ENCODE measurements around the gene SEZ6L.

SEZ6L gene

DNA sequence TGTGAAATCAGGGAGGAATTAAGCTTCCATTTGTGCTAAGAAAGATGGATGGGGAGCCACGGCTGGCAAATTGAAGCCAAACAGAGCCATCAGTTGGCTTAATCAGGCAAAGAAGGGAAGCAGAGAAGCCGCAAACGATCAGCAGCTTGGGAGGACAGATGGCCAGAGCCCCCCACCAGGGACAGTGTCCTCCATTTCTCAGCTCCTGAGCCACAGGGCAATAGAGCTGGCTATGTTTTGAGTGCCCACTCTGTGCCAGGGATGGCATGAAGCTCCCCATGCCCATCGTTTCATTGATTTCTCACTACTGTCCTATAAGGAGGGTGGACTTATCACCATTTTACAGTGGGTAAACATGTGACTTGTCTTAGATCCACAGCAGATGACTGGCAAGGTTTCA is 133.5 kb downstream of the SEZ6L start:
- no peak for DNase-seq (ENCODE audit: low spot score)

DNA sequence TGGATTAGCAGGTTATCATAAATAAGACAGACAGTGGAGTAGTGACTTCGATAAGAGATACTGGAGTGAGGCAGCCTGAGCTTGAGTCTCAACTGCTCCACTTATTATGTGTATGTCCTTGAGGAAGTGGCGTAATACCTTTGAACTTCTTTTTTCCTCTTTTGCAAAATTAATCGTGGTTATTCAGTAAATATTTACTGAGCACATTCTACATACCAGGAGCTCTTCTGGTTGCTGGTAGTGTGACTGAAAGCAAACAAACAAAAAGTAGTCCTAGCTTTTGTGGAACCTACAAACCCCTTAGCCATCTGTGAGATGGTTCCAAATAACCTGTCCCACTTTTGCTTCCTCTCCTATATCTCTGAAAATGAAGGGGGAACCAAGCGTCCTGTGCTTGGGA is 134.2 kb downstream of the SEZ6L start:
- no peak for DNase-seq (ENCODE audit: low spot score)

DNA sequence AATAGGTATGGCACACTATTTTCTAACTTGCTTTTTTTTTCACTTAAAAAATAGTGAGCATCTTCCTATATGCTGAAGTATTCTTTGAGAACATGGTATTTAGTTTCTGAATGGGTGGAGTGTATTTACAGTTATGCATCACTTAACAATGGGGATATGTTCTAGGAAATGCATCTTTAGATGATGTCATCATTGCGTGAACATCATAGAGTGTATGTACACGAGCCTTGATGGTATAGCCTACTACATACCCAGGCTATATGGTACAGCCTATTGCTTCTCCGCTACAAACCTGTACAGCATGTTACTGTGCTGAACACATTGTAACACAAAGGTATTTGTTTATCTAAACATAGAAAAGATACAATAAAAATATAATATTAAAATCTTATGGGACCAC is 135.5 kb downstream of the SEZ6L start:
- no peak for DNase-seq (ENCODE audit: low spot score)

GRCh38 chr22:26308467-26308866 is 139.2 kb downstream of the SEZ6L start:
- DNase-seq (ENCODE audit: low spot score): no peak

DNA sequence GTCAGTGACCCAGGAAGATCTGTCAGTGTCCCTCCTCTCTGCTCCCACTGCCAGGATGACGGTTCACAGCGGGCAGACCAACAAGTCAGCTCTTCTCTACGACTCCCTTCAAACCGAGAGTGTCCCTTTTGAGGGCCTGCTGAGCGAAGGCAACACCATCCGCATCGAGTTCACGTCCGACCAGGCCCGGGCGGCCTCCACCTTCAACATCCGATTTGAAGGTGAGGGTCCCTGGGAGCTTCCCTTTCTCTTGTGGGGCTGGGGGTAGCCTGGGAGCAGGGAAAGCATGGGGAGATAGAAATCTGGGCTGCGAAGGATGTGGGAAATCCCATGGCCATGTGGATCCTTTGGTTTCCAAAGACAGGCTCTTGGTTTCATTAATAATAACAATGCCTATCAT is 141.4 kb downstream of the SEZ6L start:
- DNase-seq (ENCODE audit: low spot score): no peak

- DNase-seq (ENCODE audit: low spot score): no peak
Measured at GRCh38 chr22:26313291-26313690, 144.0 kb downstream of the SEZ6L start.

DNA sequence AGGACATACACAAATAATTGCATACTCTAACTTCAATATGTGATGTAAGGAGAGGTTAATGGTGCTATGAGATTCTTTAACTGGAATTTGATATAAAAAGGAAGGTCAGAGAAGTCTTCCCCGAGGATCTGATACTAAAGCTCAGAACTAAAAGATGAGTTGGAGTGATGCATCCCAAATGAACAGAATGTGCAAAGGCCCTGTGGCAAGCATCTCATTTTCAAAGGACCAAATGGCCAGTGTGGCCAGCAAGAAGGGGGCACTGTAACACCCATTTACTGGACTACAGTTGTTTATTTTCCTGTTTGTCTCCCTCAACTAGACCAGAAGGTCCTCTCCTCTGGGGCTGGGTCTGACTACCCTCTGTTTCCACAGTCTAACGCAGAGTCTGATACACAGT is 144.9 kb downstream of the SEZ6L start:
- no peak for DNase-seq (ENCODE audit: low spot score)

DNA sequence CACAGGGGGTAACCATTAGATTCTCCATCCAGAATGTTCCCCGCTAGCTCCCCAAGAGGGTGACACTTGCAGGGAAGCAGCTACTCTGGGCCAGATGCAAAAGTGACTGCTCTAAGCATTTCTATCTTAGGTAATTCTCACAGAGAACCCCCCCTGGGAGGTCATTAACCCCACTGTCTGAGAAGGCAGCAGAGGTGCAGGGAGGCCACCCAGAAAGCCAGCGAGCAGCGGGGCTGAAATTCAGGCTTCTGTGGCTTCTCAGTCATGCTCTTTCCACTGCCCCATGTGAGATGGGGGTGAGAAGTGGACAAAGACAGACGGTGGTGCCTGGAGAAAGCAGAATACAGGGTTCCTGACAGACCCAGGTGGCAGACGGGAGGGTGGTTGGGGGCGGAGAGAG is 145.4 kb downstream of the SEZ6L start:
- DNase-seq (ENCODE audit: low spot score): no peak

- no peak for DNase-seq (ENCODE audit: low spot score)
Measured at GRCh38 chr22:26316732-26317285, 147.5 kb downstream of the SEZ6L start.

GRCh38 chr22:26318975-26319374 is 149.7 kb downstream of the SEZ6L start:
- no peak for DNase-seq (ENCODE audit: low spot score)

- no peak for DNase-seq (ENCODE audit: low spot score)
Measured at GRCh38 chr22:26320447-26320846, 151.2 kb downstream of the SEZ6L start.

GRCh38 chr22:26321469-26321913 is 152.2 kb downstream of the SEZ6L start:
- DNase-seq (ENCODE audit: low spot score): no peak

GRCh38 chr22:26322179-26322905 is 153.1 kb downstream of the SEZ6L start:
- DNase-seq (ENCODE audit: low spot score): no peak

- no peak for DNase-seq (ENCODE audit: low spot score)
Measured at GRCh38 chr22:26323013-26323412, 153.8 kb downstream of the SEZ6L start.

DNA sequence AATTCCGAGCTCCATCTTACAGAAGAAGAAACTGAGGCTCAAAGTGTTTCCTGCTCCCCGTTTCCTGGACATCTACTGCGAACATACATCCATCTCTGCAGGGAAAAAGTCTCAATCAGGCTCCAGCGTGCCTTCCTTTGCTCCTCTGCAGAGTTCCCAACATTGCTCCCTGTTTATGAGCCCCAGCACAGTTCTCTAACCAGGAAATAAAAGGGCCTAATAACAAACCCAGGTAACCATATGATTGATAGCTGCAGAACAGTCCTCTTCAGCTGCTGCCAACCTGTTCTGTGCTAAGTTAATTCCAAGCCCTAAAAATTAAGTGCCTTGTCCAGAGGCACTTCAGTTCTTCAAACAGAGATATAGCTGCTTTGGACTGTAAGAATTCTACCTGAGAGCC is 154.9 kb downstream of the SEZ6L start:
- no peak for DNase-seq (ENCODE audit: low spot score)

GRCh38 chr22:26325641-26326040 is 156.4 kb downstream of the SEZ6L start:
- DNase-seq (ENCODE audit: low spot score): no peak

GRCh38 chr22:26326803-26327202 is 157.5 kb downstream of the SEZ6L start:
- no peak for DNase-seq (ENCODE audit: low spot score)

- no peak for DNase-seq (ENCODE audit: low spot score)
Measured at GRCh38 chr22:26327306-26327705, 158.0 kb downstream of the SEZ6L start.

DNA sequence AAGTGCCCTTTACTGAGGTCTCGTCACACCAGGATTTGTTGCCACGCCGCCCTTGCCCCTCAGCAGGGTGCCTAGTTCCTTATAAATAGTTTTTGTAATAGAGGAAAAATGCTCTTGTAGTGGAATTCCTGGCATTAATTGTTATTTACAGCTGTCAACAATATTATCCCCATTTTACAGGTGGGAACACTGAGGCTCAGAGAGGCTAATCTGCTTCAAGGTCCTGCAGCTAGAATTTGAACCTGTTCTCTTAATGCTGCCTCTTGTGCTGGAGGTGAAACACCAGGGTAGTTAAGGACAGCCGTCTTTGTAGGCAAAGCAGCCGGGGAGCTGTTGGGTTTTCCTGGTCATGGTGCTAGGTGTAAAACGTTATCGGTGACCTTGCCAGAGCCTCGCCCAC is 159.0 kb downstream of the SEZ6L start:
- no peak for DNase-seq (ENCODE audit: low spot score)

DNA sequence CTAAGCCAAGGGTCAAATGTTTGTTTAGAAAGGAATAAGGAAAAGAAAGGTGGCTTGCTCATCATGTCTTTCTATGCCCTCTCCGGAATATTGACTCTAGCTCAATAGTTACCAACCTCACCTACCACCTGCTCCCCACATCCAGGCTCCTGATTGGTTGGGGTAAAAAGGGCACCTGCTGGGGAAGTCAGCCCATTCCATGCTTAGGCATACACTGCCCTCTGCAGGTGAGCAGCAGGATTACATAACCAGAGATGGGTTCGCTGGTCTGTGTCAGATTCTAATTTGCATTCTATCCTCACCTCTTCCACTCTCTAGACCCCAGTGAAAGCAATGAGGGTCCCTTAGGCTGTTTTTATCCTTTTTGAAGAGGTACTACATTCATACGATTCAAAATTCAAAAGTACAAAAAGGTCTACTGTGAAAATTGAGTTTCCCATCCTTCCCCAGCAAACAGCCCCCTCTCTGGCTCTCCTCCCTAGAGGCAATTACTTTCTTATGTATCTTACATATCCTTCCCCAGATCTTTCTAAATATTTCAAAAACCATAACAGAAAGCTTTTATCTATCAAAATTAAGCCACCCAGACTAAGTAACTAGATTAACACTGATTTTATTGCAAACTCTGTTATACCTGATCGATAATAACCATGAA is 161.8 kb downstream of the SEZ6L start:
- peak; percentile 68 for DNase-seq (ENCODE audit: low spot score)

- no peak for DNase-seq (ENCODE audit: low spot score)
Measured at GRCh38 chr22:26333088-26333800, 164.0 kb downstream of the SEZ6L start.

- no peak for DNase-seq (ENCODE audit: low spot score)
Measured at GRCh38 chr22:26334232-26334631, 165.0 kb downstream of the SEZ6L start.

DNA sequence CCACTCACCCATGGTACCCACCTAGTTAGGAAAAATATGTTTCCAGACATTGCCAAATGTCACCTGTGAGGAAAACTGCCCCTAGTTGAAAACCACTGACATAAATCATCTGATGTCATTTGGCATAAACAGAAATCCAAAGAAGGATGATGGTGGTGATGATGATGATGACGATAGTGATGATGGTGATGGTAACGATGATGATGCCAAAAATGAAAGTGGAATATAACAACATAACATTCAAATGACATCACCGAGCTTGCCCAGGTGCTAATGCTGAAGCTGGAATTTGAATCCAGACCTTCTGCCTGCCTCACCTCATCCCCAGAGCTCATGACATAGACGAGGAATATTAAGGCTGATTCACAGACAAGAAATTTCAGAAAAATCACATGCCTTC is 167.5 kb downstream of the SEZ6L start:
- no peak for DNase-seq (ENCODE audit: low spot score)

Data from activated CD4-positive, alpha-beta T cell treated with anti-CD3 and anti-CD28 coated beads, Interleukin-2, Interleukin-4, amounts not matched to agents 100 ng/mL and 50 ng/mL, durations not matched to agents 16 hours and 8 hours (primary cell).